A172 (cell line): Measurements from ENCODE around the gene RPL34. TPM values are rescaled to one million over a fixed set of nuclear protein-coding genes. Genes with fewer than 3 reads are reported as not detected.

Experiments
- DNase-seq: peaks from one replicate; pipeline ENCODE4 v3.0.0-alpha.2; 2015; ENCODE audit warnings: low spot score
- total RNA-seq: library from RNA; depleted of rRNA; stranded (reverse); fragments of >200 nt; shearing (Covaris generic); gene quantifications from 2 replicates; pipeline ENCODE4 v1.2.3, GENCODE V29; 2014; rRNA removed

The RPL34 gene
- total RNA-seq, 1 experiment from 2014 or later, result 766 TPM

DNA sequence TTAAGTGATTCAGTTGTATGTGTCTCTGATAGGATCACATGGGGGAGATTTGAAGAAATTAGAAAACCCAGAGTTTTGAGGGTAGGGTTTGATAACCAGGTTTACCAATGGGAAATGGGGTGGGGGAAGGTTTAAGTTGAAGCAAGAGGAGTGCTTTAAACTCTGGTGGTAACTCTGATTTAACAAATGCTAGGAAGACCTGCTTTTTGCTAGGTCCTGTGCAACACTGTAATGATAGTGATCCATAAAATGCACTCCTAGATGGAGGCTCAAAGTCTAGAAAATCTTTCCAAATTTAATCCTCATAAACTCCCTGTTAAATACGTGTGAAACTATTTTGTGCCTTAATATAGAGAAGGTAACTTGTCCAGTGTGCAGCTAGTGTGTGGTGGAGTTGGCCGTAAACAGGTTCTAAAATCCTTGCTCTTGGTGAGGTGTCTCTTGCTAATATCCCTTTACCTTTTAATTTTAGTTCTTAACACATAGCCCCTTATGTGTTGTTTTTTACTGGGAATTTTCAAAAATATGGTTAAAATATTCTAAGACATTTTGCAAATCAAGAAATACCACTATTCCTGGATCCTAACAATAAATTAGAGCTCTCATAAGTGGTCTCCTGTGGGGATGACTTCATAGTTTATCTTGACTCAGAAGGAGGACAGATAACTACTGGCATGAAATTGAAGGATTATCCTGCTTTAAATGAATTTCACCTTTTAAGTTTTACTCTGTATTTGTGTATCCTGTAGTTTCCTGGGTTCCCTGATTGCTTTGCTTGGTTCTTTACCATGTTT, 4.1 kb downstream of the RPL34 start:
- DNase-seq, result no peak

DNA sequence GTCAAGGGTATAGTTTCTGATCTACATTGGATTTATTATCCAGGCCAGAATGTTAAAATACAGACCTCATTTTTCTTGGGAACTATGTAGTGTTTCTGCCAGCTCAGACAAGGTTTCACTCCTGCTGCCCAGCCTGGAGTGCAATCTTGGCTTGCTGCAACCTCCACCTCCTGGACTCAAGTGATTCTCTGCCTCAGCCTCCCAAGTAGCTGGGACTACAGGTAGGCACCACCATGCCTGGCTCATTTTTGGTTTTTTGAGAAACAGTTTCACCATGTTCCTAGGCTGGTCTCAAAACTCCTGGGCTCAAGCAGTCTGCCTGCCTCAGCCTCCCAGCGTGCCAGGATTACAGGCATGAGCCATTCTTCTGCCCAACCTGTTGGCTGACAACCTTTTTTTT, 5.7 kb downstream of the RPL34 start:
- DNase-seq, result no peak

DNA sequence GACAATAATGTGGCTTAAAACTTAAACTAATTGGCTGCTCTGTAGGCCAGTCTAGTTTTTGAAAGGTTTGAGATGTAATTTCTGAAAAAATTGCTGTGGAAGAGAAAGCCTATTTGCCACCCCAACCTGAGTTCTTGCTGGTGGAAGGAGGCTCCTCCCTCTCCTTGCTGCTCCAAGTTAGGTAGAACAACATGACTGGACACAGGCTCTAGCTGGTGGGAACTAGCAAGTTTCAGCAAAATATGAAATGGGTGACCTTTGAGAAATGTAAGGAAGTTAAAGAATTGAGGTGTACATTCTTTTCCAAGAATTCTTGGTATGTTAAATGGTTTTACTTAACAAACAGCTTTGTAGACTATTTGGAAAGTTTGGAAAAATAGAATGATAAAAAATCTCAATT, 8.0 kb downstream of the RPL34 start:
- no peak for DNase-seq

DNA sequence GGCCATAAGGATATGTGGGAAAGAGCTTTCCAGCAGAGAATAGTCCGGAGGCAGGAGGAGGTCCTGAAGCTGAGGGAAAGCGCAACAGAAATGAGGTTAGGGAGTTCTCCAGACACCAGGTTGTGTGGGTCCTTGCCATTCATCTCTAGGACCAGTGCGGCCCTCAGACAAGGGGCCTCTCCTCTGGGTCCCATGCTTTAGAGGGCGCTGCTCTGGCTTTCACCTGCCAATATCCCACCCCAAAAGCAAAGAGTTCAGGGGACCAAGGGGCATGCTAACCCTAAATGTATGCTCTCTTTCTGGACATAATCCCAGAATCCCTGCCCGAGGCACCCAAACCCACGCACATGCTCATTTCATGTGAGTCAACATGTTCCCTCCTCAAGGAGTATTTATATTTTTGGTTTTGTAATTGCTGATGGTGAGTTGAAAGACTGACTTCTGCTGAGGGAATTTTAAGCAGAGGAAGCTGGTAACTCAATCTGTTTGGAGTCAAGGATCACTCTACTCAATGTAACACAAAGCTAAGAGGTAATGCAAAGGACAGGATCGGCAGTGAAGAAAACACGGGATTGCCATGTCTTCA, 14.8 kb downstream of the RPL34 start:
- DNase-seq, result no peak

DNA sequence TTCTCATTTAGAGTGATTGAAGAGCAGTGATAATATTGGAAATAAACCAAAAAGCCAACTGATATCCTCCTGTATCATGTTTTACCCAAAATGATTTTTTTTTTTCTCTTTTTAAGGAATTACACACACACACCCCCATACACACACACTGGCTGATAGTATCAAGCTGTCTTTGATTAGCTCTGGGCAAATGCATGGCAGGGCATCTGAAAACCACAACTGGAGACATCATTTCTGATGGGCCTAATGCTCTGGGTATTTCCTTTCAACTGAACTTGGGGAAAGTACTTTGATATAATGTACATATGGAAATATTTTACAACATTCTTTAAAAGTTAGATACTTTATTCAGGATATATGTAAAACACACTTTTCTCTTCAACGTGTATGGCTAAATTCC, 15.9 kb downstream of the RPL34 start:
- DNase-seq, result no peak

DNA sequence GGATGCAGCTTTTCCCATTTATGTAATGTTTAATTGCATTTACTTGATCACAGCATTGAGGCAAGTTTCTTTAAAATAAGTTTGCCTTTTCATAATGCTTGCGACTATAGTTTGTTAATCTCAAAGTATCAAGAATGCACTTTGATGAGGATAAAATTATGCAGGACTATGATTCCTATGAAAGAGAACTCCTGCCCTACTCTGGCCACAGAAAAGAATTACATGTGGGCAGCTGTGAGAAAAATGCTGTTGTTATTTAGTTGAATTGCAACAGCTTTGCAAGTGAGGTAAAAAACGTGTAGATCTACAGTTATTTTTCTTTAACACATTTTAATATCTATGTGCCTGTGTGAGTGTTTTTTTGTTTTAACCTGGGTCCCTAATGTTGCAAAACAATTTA, 17.5 kb downstream of the RPL34 start:
- DNase-seq, result no peak

DNA sequence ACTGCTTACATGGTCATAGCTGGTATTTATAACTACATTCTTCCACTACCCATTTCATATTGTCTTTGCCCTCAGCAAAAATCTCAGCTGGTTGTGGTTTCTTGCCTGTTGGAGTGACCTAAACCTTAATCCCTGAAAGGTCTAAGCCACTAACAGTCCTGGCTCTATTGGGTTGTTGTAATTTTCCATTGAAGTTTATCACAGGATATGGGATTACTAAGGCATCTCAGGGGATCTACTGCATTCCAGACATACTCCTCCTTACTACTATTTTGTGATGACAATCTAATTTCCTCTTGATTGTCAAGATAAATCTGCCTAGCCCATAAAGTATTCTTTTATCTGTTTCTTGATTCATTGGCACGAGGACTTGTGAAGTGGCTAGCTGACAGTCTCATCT, 23.9 kb downstream of the RPL34 start:
- DNase-seq, result peak; percentile 79

DNA sequence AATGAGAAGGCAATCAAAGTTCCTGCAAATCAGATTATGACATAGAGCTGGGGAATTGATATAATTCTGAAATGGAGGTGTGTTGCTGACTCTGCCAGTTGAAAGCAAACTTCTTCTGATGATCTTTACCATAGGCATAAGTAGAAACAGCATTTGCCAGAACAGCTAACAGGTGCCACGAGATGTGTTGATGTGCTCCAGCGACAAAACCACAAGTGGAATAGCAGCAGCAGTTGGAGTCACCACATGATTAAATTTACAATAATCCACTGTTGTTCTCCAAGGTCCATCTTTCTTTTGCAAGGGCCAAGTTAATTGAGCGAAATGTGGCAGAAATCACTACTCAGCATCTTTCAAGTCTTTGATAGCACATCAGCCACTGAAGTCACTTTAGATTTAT, 26.3 kb downstream of the RPL34 start:
- no peak for DNase-seq

DNA sequence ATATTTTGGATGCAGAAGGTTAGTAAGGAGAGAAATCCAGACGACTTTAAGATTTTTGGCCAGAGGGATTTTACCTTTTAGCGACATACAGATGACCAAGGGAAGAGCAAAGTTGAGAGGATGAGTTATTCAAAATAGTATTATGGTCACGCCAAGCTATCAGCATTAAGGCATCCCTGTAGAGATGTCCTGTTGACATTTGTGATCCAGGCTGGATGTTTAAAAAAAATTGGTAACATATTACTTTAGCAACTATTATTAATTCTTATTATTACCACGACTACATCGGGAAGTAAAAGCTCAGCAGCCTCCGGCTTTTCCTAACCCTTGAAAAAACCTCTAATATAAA, 29.5 kb downstream of the RPL34 start:
- DNase-seq, result no peak

DNA sequence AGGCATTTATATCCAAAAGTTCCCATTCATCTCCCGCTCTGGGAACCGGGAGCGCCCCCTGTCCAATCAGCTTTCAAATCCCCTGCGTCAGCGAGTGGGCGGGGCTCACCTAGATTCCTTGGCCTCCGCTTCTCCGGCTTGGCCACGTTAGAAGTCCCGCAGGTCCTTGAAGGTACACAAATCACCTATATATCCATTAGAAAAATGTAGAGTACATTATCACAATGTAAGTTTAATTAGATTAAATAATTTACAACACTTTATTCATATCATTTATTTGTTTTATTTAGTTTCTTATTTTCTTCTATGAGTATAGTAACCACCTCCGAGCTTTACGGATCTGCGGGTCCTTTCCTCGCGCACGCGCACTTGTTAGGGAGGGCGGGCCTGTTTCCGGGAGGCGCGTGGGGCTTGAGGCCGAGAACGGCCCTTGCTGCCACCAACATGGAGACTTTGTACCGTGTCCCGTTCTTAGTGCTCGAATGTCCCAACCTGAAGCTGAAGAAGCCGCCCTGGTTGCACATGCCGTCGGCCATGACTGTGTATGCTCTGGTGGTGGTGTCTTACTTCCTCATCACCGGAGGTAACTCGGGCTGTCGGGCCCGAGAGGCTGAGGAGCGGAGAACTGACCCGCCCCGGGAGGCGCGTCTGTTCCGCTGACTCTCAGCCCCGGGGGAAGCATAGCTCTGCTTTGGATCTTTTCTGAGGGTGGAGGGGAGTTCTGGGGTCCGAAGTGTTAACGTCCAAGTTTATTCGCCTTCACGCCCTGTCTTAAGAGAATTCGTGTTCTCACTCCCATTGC, 30.0 kb downstream of the RPL34 start, which contains the start of gene OSTC:
TSS of gene OSTC (plus strand) at position 388 of the 802 bp plus-strand sequence. CDS start at position 445, 57 bp downstream.
- peak; percentile 90 for DNase-seq

DNA sequence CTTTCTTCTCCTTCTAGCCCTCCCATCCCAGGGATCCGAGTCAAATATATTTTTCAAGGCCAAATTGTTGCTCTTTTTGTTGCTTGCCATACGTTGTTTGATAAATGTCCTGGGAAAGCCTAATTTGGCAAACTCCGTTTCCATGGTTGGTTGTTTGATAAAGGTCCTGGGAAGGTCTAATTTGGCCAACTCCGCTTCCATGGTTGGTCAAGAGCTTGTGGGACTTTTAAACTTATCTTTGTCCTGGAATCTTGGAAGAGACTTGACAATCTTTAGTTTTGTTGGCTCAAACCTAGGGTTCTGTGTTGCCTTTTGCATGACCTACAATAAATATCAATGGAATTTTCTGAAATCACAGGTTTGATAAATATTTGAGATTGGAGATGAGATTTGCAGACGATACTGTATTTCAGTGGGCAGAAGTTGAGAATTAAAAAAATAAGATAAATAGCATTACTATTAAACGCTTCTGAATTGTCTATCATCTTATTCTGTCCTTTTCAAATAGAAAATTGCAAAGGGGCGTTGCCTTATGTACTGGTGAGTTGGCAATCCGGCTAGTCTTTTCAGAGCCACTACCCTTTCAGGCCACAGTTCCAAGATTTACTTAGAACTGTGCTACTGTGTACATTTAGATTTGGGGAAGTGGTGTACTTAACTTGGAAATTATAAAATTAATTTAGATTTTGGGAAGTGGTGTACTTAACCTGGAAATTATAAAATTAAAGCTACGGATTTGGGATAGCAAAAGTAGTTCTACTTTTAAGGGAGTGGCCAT, 30.8 kb downstream of the RPL34 start:
- peak; percentile 15 for DNase-seq

DNA sequence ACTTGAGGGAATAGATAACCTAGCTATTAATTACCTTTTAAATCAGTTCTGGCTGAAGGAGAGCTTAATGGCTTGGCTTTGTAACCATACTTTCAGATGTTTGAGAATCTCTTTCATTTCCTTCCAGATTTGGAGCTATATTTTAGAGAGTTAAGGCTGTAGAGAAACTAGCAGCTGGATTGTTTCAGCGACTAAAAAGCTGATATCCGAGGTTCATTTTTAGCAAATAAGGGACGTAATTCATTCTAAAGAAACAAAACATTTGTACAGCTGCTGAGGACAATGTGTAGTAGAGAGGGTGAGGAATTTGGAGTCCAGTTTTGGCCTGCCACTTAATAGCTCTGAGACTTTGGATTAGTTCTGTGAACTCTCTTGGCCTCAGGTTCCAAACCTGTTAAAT, 42.3 kb downstream of the RPL34 start:
- no peak for DNase-seq

DNA sequence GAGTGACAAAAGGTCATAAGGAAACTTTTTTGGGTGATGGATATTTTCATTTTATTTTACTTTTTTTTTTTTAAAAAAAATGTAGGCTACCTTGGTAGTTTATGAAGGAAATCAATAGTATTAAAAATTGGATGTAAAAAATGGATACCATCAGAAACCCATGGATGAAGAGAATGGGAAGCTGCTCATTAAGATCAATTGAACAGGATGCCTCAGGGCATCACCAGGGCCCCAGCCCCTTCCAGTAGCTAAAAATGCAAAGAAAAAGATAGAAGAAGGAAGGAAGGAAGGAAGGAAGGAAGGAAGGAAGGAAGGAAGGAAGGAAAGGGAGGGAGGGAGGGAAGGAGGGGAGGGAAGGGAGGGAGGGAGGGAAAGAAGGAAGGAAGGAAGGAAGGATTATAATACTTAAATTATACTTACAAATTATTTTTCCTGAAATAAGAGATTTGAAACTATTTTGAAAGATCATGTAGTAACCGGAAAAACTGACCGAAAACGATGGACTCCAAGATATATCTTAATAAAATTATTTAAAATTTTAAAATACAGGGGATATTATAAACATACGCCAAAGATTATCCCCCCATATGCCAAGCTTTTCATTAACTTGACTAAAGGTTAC, 54.1 kb downstream of the RPL34 start:
- no peak for DNase-seq

Other genes starting within 250 kb of the RPL34 start
- 183 and 432 TPM in 2 replicates for gene OSTC, start 30.0 kb downstream of the RPL34 start, total RNA-seq
- not detected in 2 replicates for gene ETNPPL, start 142.5 kb downstream of the RPL34 start, total RNA-seq